H7 (cell line): ENCODE results near the gene TMBIM1. TPM values are rescaled to one million over a fixed set of nuclear protein-coding genes. Genes with fewer than 3 reads are reported as not detected.
A peak's percentile ranks its signal among the peaks of the same experiment; 100 is the strongest.
"Not testable (repeated sequence)": the region's sequence is repeated elsewhere in the genome, so short reads cannot be mapped to it uniquely, and the experiment has no call there.

Source experiments
- DNase-seq: peaks from one replicate; pipeline ENCODE4 v3.0.0; 2012
- H3K27me3 ChIP-seq: 2 replicates; pipeline ENCODE4 v1.6.0; 2011; ENCODE audit warnings: mild to moderate bottlenecking, low read length; ENCODE audit not compliant: control insufficient read depth, insufficient read depth
- H3K36me3 ChIP-seq: replicated peaks from 2 replicates; pipeline ENCODE4 v1.5.1; 2011; ENCODE audit warnings: low read length; ENCODE audit not compliant: control insufficient read depth, insufficient read depth
- H3K4me3 ChIP-seq: 2 replicates; pipeline ENCODE4 v1.5.1; 2011; ENCODE audit warnings: low read depth, mild to moderate bottlenecking, control low read depth, low read length, moderate library complexity; ENCODE audit not compliant: insufficient read depth
- total RNA-seq: library from RNA; depleted of rRNA; stranded (reverse); fragments of >200 nt; shearing (Covaris generic); gene quantifications from 2 replicates; pipeline ENCODE4 v1.2.3, GENCODE V29; 2014

TMBIM1 gene
- total RNA-seq, 1 experiment from 2014 or later: 34.1 TPM

DNA sequence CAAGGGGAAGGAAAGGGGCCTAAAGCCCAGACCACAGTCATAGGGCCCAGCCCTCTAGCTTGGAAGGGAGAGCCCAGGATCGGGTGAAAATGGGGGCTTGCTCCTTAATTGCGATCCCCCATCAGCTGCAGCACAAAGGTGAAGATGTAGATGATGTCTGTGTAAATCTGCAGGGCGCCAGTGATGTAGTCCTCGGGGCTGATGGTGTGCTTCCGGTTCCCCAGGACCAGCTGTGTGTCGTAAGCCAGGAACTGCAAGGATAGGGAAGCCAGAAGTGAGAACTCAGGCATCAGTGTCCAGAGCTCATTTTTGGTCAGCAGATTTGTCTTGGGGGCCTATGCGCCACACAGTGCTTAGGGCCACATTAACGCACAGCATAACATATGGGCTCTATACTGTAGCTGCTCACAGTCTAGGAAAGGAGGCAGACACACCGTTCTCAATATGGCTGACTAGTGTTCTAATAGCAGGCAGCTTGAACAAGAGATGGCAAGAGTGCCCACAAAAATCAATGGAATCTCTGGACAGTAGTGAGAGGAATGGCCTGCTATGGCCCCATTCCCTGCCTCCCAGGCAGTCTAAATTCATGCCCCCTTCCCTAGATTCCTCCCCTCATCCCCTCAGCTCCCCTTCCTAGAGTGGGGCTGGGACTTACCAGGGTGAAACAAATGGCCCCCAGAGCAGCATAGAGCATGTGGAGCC lies 16.8 kb downstream of the TMBIM1 start:
- H3K36me3 ChIP-seq: peaks cover 28% of the 10 kb centered on the region
- no peak overlapping the region for H3K4me3 ChIP-seq
- no peaks in the 10 kb centered on the region for H3K27me3 ChIP-seq
- DNase-seq: no peak

DNA sequence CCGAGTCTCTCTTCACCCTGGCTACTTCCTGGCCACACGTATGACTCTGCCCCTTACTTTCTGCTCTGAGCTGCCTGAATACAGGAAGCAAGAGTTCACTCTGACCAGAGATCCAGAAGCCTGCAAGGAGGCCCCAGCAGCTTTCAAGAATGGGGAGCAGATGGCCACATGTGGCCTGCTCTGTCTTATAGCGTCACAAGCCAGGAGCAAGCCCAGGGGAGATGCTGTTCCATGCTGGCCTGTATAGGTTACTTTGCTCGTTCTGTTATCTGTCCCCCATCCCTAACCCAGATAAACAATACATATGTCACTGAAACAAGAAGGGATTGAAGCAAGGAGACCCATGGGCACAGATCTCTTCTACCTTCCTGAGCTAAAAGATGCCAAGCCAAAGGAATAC lies 17.7 kb downstream of the TMBIM1 start:
- peaks cover 26% of the 10 kb centered on the region for H3K36me3 ChIP-seq
- H3K4me3 ChIP-seq: no peak overlapping the region
- no peak for DNase-seq
- H3K27me3 ChIP-seq: no peaks in the 10 kb centered on the region

DNA sequence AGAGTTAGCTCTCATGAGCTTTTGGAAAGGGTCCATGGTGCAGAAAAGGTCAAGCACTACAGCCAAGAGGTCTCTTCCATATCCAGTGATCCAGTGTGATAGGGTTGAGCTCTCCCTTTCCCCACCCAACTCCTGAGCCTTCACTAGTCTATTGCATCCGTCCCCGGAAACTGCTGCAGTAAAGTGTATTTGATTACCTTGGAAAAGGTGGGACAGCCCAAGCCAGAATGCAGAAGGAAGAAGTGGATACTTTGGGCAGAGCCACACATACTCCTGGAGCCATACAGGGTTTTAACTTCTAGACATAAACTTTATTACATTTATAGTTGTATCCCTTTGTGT lies 18.4 kb downstream of the TMBIM1 start:
- Histone ChIP-seq H3K4me3 (no peak overlapping the region), H3K27me3 (no peaks in the 10 kb centered on the region), H3K36me3 (peaks cover 26% of the 10 kb centered on the region)
- DNase-seq: peak; percentile 16

DNA sequence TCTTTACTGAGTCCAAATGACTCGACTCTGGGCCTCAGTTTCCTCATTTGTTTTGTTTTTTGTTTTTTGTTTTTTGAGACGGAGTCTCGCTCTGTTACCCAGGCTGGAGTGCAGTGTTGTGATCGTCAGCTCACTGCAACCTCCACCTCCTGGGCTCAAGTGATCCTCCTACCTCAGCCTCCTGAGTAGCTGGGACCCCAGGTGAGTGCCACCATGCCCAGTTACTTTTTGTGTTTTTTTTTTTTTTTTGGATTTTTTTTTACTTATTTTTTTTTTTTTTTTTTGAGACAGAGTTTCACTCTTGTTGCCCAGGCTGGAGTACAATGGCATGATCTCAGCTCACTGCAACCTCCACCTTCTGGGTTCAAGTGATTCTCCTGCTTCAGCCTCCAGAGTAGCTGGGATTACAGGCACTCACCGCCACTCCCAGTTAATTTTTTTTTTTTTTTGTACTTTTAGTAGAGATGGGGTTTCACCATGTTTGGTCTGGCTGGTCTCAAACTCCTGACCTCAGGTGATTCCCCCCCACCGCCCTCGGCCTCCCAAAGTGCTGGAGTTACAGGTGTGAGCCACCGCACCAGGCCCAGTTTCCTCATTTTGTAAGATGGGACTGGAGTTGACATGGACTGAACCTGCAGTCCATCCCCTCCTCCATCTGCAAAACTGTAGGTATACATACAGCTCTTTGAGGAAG lies 18.9 kb downstream of the TMBIM1 start:
- not testable (repeated sequence) for H3K4me3 ChIP-seq, DNase-seq, H3K27me3 ChIP-seq
- H3K36me3 ChIP-seq: peaks cover 26% of the 10 kb centered on the region

DNA sequence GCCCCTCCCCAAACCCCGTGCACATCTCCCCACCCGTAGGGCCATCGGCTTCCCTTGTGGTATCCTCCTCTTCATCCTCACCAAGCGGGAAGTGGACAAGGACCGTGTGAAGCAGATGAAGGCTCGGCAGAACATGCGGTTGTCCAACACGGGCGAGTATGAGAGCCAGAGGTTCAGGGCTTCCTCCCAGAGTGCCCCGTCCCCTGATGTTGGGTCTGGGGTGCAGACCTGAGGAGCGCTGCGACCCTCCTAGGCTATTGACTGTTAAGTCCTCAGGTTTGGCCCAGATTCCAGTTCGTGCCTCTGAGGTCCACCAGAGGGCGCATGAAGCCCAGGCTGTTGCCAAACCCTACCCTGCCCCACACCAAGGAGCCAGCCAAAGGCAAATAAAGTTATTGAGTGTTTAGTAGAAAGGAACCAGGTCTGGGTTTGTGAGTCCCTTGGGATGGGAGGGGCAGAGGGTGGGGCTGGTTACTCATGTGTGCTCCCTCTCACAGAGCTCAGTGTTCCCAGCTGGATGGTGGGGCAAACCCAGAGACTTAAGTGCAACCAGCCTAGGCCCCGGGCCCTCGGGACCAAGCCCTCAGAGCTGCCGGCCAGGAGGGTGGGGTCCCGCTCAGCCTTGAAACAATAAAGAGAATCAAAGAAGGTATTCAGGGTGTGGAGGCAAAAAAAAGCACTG lies 19.6 kb downstream of the TMBIM1 start:
- H3K27me3 ChIP-seq: no peaks in the 10 kb centered on the region
- no peak overlapping the region for H3K4me3 ChIP-seq
- DNase-seq: peak; percentile 91
- peaks cover 24% of the 10 kb centered on the region for H3K36me3 ChIP-seq

DNA sequence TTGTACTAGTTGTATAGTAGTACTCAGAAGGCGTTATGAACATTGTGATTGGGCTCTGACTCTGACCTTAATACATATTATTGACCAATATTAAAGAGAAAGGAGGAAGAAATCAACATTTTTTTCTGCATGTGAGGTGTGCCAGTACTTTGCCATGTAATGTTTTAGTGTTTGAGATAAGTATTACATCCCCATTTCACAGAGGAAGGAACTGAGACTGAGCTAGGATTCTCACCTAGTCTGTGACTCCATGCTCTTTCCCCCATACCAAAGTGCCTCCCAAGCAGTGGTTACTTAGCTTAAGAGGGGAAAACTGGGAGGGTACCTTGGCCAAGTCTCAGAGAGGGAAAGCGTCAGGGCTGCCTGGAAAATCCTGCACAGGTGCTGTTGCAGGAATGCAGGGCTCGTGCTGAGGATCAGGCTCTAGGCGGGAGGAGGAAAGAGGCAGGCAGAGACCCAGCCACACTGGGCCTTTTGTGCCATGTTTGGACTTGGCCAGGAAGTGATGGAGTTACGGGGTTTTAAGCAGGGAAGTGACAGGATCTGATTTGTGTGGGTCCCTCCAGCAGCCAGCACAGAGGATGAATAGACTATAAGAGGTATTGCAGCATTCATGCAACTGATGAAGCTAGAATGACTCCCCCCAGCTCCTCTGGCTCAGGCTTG lies 20.3 kb downstream of the TMBIM1 start:
- DNase-seq: peak; percentile 28
- peaks cover 29% of the 10 kb centered on the region for H3K36me3 ChIP-seq
- H3K4me3 ChIP-seq: no peak overlapping the region
- H3K27me3 ChIP-seq: no peaks in the 10 kb centered on the region

DNA sequence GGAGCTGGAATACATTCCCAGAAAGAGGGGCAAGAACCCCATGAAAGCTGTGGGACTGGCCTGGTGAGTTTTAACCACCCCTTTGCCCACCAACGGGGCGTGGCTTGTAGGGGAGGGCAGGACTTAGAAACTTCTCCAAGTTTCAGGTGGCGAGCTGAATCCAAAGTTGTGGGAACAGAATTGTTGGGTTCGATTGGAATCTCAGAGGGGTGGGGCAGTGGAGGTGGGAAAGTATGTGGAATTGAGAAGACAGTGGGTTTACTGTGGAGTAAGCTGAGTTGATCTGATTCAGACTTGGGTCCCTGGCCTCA lies 20.9 kb downstream of the TMBIM1 start:
- Histone ChIP-seq H3K27me3 (no peaks in the 10 kb centered on the region), H3K4me3 (peak overlapping the region; percentile 65; the same call in 1 of the 2 replicates), H3K36me3 (peaks cover 28% of the 10 kb centered on the region)
- no peak for DNase-seq

DNA sequence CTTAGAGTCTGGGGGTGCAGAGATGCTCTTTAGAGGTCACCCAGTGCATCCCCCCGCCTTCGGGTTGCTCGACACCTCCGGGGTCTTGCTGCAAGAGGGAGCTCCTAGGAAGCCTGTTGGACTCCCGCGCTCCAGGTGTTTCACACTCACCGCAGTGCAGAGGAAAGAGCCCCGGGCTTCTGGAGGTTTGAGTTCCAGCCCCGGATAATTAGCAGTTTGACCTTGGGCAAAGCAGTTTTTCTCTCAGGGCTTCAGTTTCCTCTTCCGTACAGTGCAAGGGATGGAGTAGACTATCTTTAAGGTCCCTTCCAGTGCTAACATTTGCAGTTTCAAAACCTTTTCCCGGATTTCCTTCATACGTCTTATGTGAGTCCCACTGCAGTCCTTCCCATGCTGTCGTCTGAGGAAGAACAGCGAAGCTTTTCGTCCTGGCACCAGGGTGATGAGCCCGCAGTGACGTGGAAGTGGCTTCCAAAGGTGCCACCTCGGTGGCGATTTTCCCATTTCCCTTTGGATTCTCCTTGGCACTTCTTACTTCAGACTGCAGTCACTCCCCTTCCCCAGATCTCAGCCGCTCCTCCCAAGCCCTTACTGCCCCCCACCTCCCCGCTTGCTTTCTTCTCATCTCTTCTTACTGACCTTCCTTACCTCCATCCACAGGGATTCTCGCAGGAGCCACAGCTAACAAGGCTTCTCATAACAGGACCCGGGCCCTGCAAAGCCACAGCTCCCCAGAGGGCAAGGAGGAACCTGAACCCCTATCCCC lies 21.4 kb downstream of the TMBIM1 start:
- Histone ChIP-seq H3K4me3 (peak overlapping the region; percentile 65), H3K27me3 (no peaks in the 10 kb centered on the region), H3K36me3 (peaks cover 32% of the 10 kb centered on the region)
- peak; percentile 47 for DNase-seq

DNA sequence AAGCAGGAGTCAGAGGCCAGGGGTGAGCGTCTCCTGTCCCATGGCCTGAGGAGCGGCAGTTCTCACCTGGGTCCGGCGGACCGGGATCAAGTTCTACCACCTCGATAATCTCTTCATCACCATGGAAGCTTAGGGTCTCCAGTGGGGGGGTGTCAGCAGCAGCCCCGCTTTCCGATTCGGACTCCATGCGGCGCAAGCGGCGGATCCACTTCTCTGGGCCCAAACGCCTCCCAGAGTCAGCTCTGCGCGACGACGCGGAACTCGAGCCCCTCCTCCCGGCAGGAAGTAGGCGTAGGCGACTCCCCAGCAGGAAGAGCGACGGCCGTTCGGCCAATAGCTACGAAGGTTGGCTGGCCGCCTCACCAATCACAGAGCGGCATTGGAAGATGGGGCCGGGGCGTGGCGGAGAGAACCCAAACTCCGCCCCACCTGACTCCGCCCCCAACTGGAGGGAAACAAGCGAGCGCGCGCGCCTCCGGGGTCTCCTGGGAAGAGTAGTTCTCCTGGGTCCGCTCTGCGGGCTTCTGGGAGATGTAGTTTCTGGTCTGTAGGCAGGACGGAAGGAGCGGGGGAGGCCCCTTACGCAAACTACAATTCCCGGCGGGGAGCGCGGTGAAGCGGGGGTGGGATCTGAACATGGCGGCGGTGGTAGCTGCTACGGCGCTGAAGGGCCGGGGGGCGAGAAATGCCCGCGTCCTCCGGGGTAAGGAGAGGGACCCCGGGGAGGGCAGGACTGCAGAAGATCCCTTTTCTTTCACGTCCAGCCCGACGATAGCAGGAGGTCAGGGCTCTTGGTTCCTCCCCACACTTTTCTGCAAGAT lies 22.2 kb downstream of the TMBIM1 start, which contains the start of the genes AAMP and PNKD:
Gene AAMP, minus strand, starts transcription at position 238 of the 821 bp plus-strand sequence. Its CDS starts 51 bp downstream, at position 187.
Gene PNKD, plus strand, starts transcription at position 620 of the 821 bp plus-strand sequence. Its CDS starts 17 bp downstream, at position 637.
- no peaks in the 10 kb centered on the region for H3K27me3 ChIP-seq
- DNase-seq: peak; percentile 100
- peak within 1 kb of the TSS; percentile 97 for H3K4me3 ChIP-seq
- peaks cover 29% of the 10 kb centered on the region for H3K36me3 ChIP-seq

DNA sequence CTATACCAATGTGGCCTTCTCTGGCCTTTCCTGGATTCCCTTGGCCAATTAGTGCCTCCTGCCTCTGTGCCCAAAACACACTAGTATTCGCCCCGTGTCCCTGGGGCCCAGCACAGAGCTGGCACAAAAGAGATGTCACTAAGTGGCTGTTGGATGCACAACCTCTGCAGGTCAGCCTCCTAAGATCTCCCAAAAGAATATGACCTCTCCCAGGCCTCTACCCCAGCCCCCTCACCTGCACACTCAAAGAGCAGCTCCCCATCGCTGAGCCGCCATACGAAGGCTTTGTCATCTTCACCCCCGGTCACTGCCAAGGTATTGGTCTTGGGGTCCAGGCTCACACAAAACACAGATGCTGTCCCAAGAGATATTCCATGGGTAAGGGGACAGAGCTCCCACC lies 25.0 kb downstream of the TMBIM1 start:
- no peak overlapping the region for H3K4me3 ChIP-seq
- H3K27me3 ChIP-seq: no peaks in the 10 kb centered on the region
- DNase-seq: no peak
- peaks cover 20% of the 10 kb centered on the region for H3K36me3 ChIP-seq

DNA sequence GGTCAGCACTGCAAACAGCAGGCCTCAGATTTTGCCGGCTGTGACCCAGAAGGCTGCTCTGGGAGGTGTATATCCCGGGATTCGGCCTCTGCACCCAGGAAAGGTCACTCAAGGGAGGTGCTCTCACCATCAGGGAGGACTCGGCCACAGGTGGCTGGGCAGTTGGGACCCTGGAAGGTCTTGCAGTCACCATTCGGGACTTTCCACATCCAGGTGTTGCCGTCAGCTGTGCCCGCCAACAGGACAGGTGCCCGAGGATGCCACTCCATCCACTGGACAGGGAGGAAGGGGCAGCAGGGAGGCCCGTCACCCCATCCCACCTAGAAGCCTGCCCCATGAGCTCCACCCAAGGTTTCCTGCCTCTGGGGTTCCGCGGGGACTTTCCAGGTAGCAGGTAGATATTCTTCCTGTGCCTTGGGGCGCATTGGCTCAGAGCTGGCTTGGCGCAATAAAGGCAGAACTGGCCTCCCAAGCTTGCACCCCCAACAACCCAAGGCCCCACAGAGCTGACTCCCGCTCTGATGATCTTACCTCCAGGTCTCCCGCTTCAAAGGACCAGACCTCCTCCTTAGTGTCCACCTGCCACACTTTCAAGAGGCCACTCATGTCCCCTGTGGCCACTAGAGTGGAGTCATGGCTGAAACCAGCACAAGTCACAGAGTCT lies 25.9 kb downstream of the TMBIM1 start:
- Histone ChIP-seq H3K36me3 (peaks cover 20% of the 10 kb centered on the region), H3K27me3 (no peaks in the 10 kb centered on the region), H3K4me3 (no peak overlapping the region)
- DNase-seq: peak; percentile 24

DNA sequence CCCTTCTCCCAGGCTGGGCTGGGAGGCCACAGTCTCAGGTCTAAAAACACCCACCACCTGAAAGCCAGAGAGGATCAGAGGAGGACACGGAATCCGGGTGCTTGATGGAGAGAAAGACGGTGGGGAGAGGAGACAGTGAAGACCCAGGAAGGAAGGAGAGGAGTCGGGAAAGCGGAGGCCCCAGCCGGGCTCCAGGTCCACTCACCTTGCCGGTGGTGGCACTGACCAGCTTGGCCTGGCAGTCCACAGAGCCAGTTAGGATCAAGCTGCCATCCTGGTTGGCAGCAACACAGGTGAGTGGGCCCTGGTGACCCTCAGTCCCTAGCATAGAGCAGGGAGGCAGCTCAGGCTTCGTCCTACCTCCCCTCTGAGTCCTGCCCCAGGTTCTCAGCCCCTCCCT lies 26.7 kb downstream of the TMBIM1 start:
- Histone ChIP-seq H3K36me3 (peaks cover 20% of the 10 kb centered on the region), H3K4me3 (no peak overlapping the region), H3K27me3 (no peaks in the 10 kb centered on the region)
- DNase-seq: no peak
